Kidney (tissue), 14 donors: ENCODE data around the gene RNF180. TPM values are rescaled to one million over a fixed set of nuclear protein-coding genes. Genes with fewer than 3 reads are reported as not detected.

Source experiments
- DNase-seq, 5 donors: peaks; one replicate each; pipeline ENCODE4 v3.0.0-alpha.2; 2013 to 2020
- FAIRE-seq: peaks from 2 replicates; lab custom pipeline; 2012; peaks lifted over from hg19 to GRCh38; lab: Jason Lieb, UNC
- H3K27ac ChIP-seq, 2 donors: one replicate each; pipeline ENCODE4 v1.7.0; 2013; ENCODE audit warnings: low read depth in 2 of 2, low read length in 2 of 2, inconsistent platforms in 1 of 2
- H3K27me3 ChIP-seq: one replicate; pipeline ENCODE4 v1.7.1; 2013; ENCODE audit warnings: low read length, inconsistent platforms; ENCODE audit not compliant: control insufficient read depth, insufficient read depth
- H3K36me3 ChIP-seq, 3 donors: one replicate each; pipeline versions ENCODE4 v1.7.0 to v1.7.1; 2013; ENCODE audit warnings: low read length in 3 of 3, control low read depth in 1 of 3, inconsistent platforms in 1 of 3; ENCODE audit not compliant: insufficient read depth in 3 of 3, control insufficient read depth in 2 of 3
- H3K4me1 ChIP-seq, 3 donors: one replicate each; pipeline versions ENCODE4 v1.7.0 to v1.7.1; 2013; ENCODE audit warnings: low read length in 3 of 3, inconsistent platforms in 1 of 3, low read depth in 1 of 3; ENCODE audit not compliant: control insufficient read depth in 2 of 3, insufficient read depth in 2 of 3
- H3K4me3 ChIP-seq, 3 donors: one replicate each; pipeline versions ENCODE4 v1.7.0 to v1.8.1; 2013; ENCODE audit warnings: low read length in 3 of 3, control low read depth in 1 of 3, inconsistent platforms in 1 of 3
- H3K9ac ChIP-seq, 3 donors: one replicate each; pipeline versions ENCODE4 v1.7.0 to v1.7.1; 2013; ENCODE audit warnings: low read length in 3 of 3, control low read depth in 1 of 3, inconsistent platforms in 1 of 3
- H3K9me3 ChIP-seq, 3 donors: one replicate each; pipeline versions ENCODE4 v1.7.0 to v1.7.1; 2013; ENCODE audit warnings: low read length in 3 of 3, control low read depth in 1 of 3, inconsistent platforms in 1 of 3; ENCODE audit not compliant: control insufficient read depth in 2 of 3, insufficient read depth in 1 of 3
- CTCF ChIP-seq: IDR thresholded peaks from 3 replicates; pipeline ENCODE4 v1.5.1; 2012; ENCODE audit warnings: mild to moderate bottlenecking, moderate library complexity, borderline replicate concordance; ENCODE audit not compliant: insufficient read depth; ENCODE audit errors: extremely low read depth
- intact Hi-C: fragments of 100-400 bp; cut with DNase I; formaldehyde crosslinking; loops from one replicate; pipeline ENCODE4 v1.11.1; 2022
- polyA plus RNA-seq: library from polyadenylated mRNA; stranded (reverse); fragments of 350-450 nt; fragmentation: Illumina TruSeq; extraction: RNeasy Lipid Tissue Mini Kit (QIAGEN cat#74804); gene quantifications from one replicate; pipeline ENCODE4 v1.2.3, GENCODE V29; 2014; ENCODE audit warnings: low read depth, low replicate concordance; ENCODE audit not compliant: insufficient read depth
- total RNA-seq: library from RNA; stranded (reverse); fragmentation: NEBNext Ultra II Directional; extraction: Animal tissue kit (Norgen Biotek cat#: 25700); gene quantifications from one replicate; pipeline ENCODE4 v1.2.1, GENCODE V29; 2021
- donor health status: control.
- donor health status: control.
- donor health status: control.
- donor health status: control.
- donor health status: control.
- donor health status: DM: yes; HTN: yes; CAD: no.
- donor health status: Normal renal cell carcinoma (clear cell type).

RNF180 gene
- total and polyA plus RNA-seq, 2 donors from 2014 or later: 3.8 to 23.0 TPM

- FAIRE-seq (no peak), DNase-seq (no peak)
- Histone ChIP-seq H3K9me3 (no peaks in the 10 kb centered on the region), H3K36me3 (no peaks in the 10 kb centered on the region), H3K4me1 (peaks cover 0 to 6% (median 0%) of the 10 kb centered on the region in 3 donors), H3K27ac (no peak overlapping the region), H3K9ac (no peak overlapping the region), H3K27me3 (no peaks in the 10 kb centered on the region), H3K4me3 (no peak overlapping the region)
- no peak for TF ChIP-seq CTCF
- intact Hi-C loops: no loop called here
These were observed 25.1 kb downstream of the RNF180 start for GRCh38 chr5:64190562-64191306.

- Histone ChIP-seq H3K9me3 (no peaks in the 10 kb centered on the region), H3K9ac (no peak overlapping the region), H3K4me3 (no peak overlapping the region), H3K27ac (no peak overlapping the region), H3K4me1 (no peaks in the 10 kb centered on the region), H3K27me3 (no peaks in the 10 kb centered on the region), H3K36me3 (no peaks in the 10 kb centered on the region)
- intact Hi-C loops: no loop called here
- FAIRE-seq (no peak), DNase-seq (no peak)
- no peak for TF ChIP-seq CTCF
These were observed 30.3 kb downstream of the RNF180 start for GRCh38 chr5:64195981-64196380.

GRCh38 chr5:64199425-64199824, 33.8 kb downstream of the RNF180 start:
- H3K27ac ChIP-seq: no peak overlapping the region
- no peaks in the 10 kb centered on the region for H3K9me3 ChIP-seq
- no peak overlapping the region for H3K9ac ChIP-seq
- no peaks in the 10 kb centered on the region for H3K36me3 ChIP-seq
- no peaks in the 10 kb centered on the region for H3K4me1 ChIP-seq
- no peak for FAIRE-seq
- intact Hi-C loops: no loop called here
- TF ChIP-seq CTCF: no peak
- DNase-seq: no peak
- no peak overlapping the region for H3K4me3 ChIP-seq
- H3K27me3 ChIP-seq: no peaks in the 10 kb centered on the region
